ENCODE data around the gene GJB3. TPM values are rescaled to one million over a fixed set of nuclear protein-coding genes. Genes with fewer than 3 reads are reported as not detected.
"Not testable (repeated sequence)": the region's sequence is repeated elsewhere in the genome, so short reads cannot be mapped to it uniquely, and the experiment has no call there.

GJB3 gene
- polyA plus RNA-seq, 3 donors, result not detected

DNA sequence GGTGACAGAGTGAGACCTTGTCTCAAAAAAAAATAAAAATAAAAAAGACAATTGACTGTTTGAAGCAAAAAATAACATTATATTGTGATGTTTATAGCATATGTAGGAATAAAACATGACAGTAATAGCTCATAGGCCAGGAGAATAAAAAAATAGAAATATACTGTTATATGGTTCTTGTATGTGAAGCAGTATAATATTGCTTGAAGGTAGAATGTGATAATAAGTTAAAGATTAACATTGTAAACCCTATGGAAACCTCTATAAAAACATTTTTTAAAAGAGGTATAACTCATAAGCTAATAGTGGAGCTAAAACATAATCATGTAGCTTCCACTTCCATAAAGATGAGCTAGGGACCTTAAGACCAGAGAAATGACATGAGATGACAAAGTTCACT lies 35.3 kb downstream of the GJB3 start:
- no peaks in the 10 kb centered on the region for H3K27me3 ChIP-seq (ENCODE audit: control insufficient read depth in 2 of 2, insufficient read depth in 2 of 2, low read length in 2 of 2)
- peaks cover 1 to 3% (median 3%) of the 10 kb centered on the region in 3 donors for H3K27me3 Mint-ChIP-seq (ENCODE audit: low read depth in 3 of 3)
- no peak overlapping the region for H3K4me3 ChIP-seq (replicated peaks in 1 of 3; ENCODE audit: low read depth in 2 of 3, low read length in 3 of 3)

DNA sequence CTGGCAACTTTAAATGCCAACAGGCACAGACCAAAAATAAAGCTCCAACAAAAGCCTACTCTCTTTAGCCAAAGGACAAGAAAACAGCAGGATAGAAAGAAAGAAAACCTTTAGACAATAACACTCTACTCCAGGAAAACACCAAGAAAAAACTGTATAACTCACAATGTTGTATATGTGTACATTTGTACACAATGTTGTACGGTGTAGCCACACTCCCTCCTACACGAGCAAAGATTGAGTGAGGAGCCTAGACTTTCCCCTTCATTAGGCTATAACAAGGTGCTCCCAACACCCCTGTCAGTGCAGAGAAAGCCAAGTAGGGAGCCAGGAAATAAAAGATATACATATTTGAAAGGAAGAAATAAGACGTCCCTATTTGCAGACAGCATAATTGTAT lies 35.8 kb downstream of the GJB3 start:
- H2AFZ ChIP-seq (ENCODE audit: insufficient read depth, low read depth, low read length, poor library complexity, severe bottlenecking), result no peak overlapping the region
- H3K36me3 ChIP-seq (replicated peaks in 1 of 2; ENCODE audit: control insufficient read depth in 1 of 2, insufficient read depth in 2 of 2, low read length in 2 of 2), result no peaks in the 10 kb centered on the region
- no peak overlapping the region for H3K4me3 ChIP-seq (replicated peaks in 1 of 3; ENCODE audit: low read depth in 2 of 3, low read length in 3 of 3)
- TF ChIP-seq, protein P1, sequence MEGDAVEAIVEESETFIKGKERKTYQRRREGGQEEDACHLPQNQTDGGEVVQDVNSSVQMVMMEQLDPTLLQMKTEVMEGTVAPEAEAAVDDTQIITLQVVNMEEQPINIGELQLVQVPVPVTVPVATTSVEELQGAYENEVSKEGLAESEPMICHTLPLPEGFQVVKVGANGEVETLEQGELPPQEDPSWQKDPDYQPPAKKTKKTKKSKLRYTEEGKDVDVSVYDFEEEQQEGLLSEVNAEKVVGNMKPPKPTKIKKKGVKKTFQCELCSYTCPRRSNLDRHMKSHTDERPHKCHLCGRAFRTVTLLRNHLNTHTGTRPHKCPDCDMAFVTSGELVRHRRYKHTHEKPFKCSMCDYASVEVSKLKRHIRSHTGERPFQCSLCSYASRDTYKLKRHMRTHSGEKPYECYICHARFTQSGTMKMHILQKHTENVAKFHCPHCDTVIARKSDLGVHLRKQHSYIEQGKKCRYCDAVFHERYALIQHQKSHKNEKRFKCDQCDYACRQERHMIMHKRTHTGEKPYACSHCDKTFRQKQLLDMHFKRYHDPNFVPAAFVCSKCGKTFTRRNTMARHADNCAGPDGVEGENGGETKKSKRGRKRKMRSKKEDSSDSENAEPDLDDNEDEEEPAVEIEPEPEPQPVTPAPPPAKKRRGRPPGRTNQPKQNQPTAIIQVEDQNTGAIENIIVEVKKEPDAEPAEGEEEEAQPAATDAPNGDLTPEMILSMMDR (IDR thresholded peaks at IDR 0.05), result no peak
- no peak overlapping the region for H3K27ac ChIP-seq (ENCODE audit: low read depth in 1 of 2, low read length in 2 of 2)
- DNase-seq, result no peak
- intact Hi-C loops (cut with micrococcal nuclease), result no loop called here
- Mint-ChIP-seq H3K4me3 (no peak overlapping the region), H3K27me3 (ENCODE audit: low read depth in 3 of 3) (peaks cover 1 to 4% (median 3%) of the 10 kb centered on the region in 3 donors), H3K4me1 (peaks cover 4% of the 10 kb centered on the region), H3K27ac (no peak overlapping the region), H3K36me3 (no peaks in the 10 kb centered on the region), H3K9me3 (peaks cover 0 to 2% (median 0%) of the 10 kb centered on the region in 7 donors)
- no peaks in the 10 kb centered on the region for H3K27me3 ChIP-seq (ENCODE audit: control insufficient read depth in 2 of 2, insufficient read depth in 2 of 2, low read length in 2 of 2)
- no peaks in the 10 kb centered on the region for H3K4me1 ChIP-seq (ENCODE audit: control insufficient read depth in 1 of 2, insufficient read depth in 2 of 2, low read length in 2 of 2)
- WGBS (ENCODE audit: insufficient coverage), result no CpG with 5 or more reads among the region's 3 CpGs
- no peak overlapping the region for H3K4me2 ChIP-seq (replicated peaks; ENCODE audit: extremely low read depth, low read length, poor library complexity, severe bottlenecking)
- no peaks in the 10 kb centered on the region for H3K9me3 ChIP-seq (replicated peaks in 1 of 2; ENCODE audit: control insufficient read depth in 1 of 2, insufficient read depth in 1 of 2, low read length in 2 of 2)
- no peaks in the 10 kb centered on the region for H3K79me2 ChIP-seq (ENCODE audit: insufficient read depth, low read length)
- H3K9ac ChIP-seq (ENCODE audit: insufficient read depth, low read length, poor library complexity, severe bottlenecking), result no peak overlapping the region
- no peaks in the 10 kb centered on the region for H4K20me1 ChIP-seq (ENCODE audit: insufficient read depth, low read length)

More for the DNA sequence above, 35.3 kb downstream of the GJB3 start:
- intact Hi-C loops (cut with micrococcal nuclease), result no loop called here
- Histone ChIP-seq H3K9me3 (replicated peaks in 1 of 2; ENCODE audit: control insufficient read depth in 1 of 2, insufficient read depth in 1 of 2, low read length in 2 of 2) (no peaks in the 10 kb centered on the region), H3K27ac (ENCODE audit: low read depth in 1 of 2, low read length in 2 of 2) (no peak overlapping the region), H3K9ac (ENCODE audit: insufficient read depth, low read length, poor library complexity, severe bottlenecking) (no peak overlapping the region), H3K4me2 (replicated peaks; ENCODE audit: extremely low read depth, low read length, poor library complexity, severe bottlenecking) (no peak overlapping the region), H2AFZ (ENCODE audit: insufficient read depth, low read depth, low read length, poor library complexity, severe bottlenecking) (no peak overlapping the region), H3K4me1 (ENCODE audit: control insufficient read depth in 1 of 2, insufficient read depth in 2 of 2, low read length in 2 of 2) (no peaks in the 10 kb centered on the region), H4K20me1 (ENCODE audit: insufficient read depth, low read length) (no peaks in the 10 kb centered on the region), H3K36me3 (replicated peaks in 1 of 2; ENCODE audit: control insufficient read depth in 1 of 2, insufficient read depth in 2 of 2, low read length in 2 of 2) (no peaks in the 10 kb centered on the region), H3K79me2 (ENCODE audit: insufficient read depth, low read length) (no peaks in the 10 kb centered on the region)
- no peak for DNase-seq
- TF ChIP-seq, protein P1 (IDR thresholded peaks at IDR 0.05), result no peak
- H3K9me3 Mint-ChIP-seq, result peaks cover 0 to 2% (median 0%) of the 10 kb centered on the region in 7 donors
- no peak overlapping the region for H3K27ac Mint-ChIP-seq
- H3K4me1 Mint-ChIP-seq, result no peaks in the 10 kb centered on the region
- no peak overlapping the region for H3K4me3 Mint-ChIP-seq
- no peaks in the 10 kb centered on the region for H3K36me3 Mint-ChIP-seq

DNA sequence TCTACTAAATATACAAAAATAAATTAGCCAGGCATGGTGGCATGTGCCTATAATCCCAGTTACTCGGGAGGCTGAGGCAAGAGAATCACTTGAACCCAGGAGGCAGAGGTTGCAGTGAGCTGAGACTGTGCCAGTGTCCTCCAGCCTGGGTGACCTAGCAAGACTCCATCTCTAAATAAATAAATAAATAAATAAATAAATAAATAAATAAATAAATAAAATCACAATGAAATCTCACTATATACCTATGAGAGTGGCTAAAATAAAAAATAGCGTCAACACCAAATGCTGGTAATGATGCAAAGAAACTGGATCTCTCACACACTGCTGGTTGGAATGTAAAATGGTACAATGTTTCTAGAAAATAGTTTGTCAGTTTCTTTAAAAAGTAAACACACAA lies 37.8 kb downstream of the GJB3 start:
- H3K9me3 Mint-ChIP-seq; H3K4me1 ChIP-seq (ENCODE audit: control insufficient read depth in 1 of 2, insufficient read depth in 2 of 2, low read length in 2 of 2); H3K9me3 ChIP-seq (replicated peaks in 1 of 2; ENCODE audit: control insufficient read depth in 1 of 2, insufficient read depth in 1 of 2, low read length in 2 of 2); H3K9ac ChIP-seq (ENCODE audit: insufficient read depth, low read length, poor library complexity, severe bottlenecking); DNase-seq; H3K4me3 ChIP-seq (replicated peaks in 1 of 3; ENCODE audit: low read depth in 2 of 3, low read length in 3 of 3); H3K27me3 Mint-ChIP-seq (ENCODE audit: low read depth in 3 of 3); H3K36me3 Mint-ChIP-seq; H3K4me1 Mint-ChIP-seq; H3K4me3 Mint-ChIP-seq; H3K27ac Mint-ChIP-seq; H4K20me1 ChIP-seq (ENCODE audit: insufficient read depth, low read length); H3K4me2 ChIP-seq (replicated peaks; ENCODE audit: extremely low read depth, low read length, poor library complexity, severe bottlenecking); H2AFZ ChIP-seq (ENCODE audit: insufficient read depth, low read depth, low read length, poor library complexity, severe bottlenecking); H3K79me2 ChIP-seq (ENCODE audit: insufficient read depth, low read length); H3K27me3 ChIP-seq (ENCODE audit: control insufficient read depth in 2 of 2, insufficient read depth in 2 of 2, low read length in 2 of 2); H3K27ac ChIP-seq (ENCODE audit: low read depth in 1 of 2, low read length in 2 of 2); intact Hi-C loops (cut with micrococcal nuclease); H3K36me3 ChIP-seq (replicated peaks in 1 of 2; ENCODE audit: control insufficient read depth in 1 of 2, insufficient read depth in 2 of 2, low read length in 2 of 2): not testable (repeated sequence)
- 57% methylated on average over 1 of the region's 2 CpGs for WGBS (ENCODE audit: insufficient coverage)
